ENCODE results near the gene PKNOX2.

DNA sequence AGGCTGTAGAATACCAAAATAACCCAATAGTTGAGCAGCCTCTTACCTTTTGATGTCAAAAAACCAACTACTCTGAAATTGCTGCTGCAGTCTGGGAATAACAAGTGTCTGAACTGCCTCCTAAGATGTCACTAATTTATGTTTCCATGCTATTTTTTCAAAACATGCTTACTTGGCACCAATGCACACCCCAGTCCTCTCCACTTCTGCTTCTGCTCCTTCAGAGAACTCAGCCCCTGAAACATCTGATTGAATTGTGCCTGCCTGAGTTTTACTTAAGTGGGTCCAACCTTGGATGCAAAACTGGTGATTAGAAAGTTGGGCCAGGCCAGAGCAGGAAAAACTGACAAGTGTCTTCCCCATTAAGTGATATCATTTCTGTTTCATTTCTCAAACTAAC is 28.6 kb upstream of the PKNOX2 start:
- TF ChIP-seq, protein P1, sequence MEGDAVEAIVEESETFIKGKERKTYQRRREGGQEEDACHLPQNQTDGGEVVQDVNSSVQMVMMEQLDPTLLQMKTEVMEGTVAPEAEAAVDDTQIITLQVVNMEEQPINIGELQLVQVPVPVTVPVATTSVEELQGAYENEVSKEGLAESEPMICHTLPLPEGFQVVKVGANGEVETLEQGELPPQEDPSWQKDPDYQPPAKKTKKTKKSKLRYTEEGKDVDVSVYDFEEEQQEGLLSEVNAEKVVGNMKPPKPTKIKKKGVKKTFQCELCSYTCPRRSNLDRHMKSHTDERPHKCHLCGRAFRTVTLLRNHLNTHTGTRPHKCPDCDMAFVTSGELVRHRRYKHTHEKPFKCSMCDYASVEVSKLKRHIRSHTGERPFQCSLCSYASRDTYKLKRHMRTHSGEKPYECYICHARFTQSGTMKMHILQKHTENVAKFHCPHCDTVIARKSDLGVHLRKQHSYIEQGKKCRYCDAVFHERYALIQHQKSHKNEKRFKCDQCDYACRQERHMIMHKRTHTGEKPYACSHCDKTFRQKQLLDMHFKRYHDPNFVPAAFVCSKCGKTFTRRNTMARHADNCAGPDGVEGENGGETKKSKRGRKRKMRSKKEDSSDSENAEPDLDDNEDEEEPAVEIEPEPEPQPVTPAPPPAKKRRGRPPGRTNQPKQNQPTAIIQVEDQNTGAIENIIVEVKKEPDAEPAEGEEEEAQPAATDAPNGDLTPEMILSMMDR (IDR thresholded peaks at IDR 0.05) = no peak
- TF ChIP-seq POLR2A (IDR thresholded peaks at IDR 0.05) = no peak

Data from esophagus squamous epithelium (tissue), 4 donors.